Measurements from ENCODE around the gene HSD17B12.

HSD17B12 gene

DNA sequence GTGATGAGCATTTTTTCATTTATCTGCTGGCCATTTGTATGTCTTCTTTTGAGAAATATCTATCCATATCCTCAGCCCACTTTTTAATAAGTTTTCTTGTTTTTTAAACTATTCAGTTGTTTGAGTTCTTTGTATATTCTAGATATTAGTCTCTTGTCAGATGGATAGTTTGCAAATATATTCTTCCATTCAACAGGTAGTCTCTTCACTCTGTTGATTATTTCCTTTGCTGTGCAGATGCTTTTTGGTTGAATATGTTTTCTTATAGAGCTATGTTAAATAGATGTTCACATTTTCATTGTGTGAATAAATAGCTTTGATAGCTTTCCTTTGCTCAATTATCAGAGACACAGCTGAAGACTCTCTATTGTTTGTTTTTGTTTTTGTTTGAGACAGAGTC is 131.9 kb downstream of the HSD17B12 start:
- FAIRE-seq = no peak

- no peak for FAIRE-seq
Measured at GRCh38 chr11:43818220-43818619, 137.7 kb downstream of the HSD17B12 start.

DNA sequence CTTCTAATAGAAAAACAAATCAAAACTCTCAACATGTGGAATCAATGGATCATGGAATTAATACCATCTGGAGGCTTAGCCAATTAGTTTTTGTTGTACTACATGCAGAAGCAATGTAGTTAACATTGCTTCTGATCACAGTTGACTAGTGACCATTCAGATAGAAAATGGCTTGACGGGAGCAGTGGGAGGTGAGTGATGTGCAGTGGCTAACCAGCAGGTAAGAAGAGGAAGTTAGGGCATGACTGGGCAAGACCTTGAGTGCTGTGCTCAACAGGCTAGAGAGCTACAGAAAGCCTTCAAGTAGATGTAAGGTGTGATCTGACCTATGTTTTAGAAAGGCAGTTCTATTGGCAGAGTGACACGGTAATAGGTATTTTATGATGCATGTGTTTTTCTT is 139.4 kb downstream of the HSD17B12 start:
- FAIRE-seq = no peak

DNA sequence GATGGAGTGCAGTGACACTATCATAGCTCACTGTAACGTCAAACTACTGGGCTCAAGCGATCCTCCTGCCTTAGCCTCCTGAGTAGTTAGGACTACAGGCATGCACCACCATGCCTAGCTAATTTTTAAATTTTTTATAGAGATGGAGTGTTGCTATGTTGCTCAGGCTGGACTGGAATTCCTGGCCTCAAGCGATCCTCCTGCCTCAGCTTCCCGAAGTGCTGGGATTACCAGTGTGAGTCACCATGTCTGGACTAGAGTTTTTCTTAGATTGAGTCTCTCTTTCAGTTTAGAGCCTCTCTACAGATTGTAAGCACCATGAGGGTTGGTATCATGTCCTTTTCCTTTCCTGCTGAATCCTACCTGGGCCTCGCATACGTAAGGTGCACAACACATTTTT is 142.8 kb downstream of the HSD17B12 start:
- FAIRE-seq = no peak

- FAIRE-seq = no peak
Measured at GRCh38 chr11:43823851-43824250, 143.3 kb downstream of the HSD17B12 start.

DNA sequence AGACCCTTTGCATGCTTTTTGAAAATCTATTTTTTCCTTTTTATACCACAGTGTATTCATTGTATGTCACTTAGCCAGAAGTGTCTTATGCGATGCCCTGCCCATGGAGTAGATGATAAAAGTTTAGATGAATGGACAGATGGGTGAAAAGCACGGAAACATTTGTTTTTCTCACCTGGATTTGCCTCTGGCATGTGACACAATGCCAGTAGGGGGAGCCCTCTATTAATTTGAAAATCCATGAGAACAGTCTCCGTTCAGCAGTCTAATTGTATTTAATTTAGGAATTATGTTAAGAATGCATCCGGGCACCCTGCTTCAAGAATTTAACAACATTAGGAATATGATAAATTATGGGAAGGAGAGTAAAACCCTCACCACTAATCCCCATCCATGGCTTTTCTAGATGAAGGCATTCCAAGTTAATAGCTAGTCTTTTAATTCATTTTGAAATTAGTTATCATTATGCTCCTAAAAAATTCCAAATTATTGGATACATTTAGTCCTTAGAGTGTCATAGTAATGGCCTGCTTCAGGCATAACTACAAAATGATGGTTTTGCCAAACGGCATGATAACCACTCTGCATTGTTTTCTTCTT is 144.8 kb downstream of the HSD17B12 start:
- FAIRE-seq = no peak

DNA sequence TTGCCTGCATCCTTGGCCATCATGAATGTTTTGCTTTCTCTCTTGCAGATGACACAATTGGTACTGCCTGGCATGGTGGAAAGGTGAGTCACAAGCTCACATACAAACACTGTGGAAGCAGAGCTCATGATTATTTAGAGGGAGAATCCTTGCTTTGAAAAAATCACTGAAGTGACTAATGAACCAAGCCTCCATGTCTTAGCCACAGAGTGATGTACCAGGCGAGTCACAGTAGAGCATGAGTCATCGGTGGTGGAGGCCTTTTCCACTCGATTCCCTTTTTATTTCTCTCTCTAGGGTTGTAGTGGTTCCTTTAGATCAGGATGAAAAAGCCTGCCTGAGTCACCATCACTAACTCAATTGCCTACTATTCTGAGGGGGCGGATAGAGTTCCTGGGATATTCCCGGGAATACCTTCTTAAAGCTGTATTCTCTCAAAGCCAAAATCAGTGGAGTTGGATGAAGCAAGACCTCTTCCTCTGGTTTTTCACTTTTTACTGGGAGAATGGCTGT is 150.4 kb downstream of the HSD17B12 start:
- FAIRE-seq = no peak

DNA sequence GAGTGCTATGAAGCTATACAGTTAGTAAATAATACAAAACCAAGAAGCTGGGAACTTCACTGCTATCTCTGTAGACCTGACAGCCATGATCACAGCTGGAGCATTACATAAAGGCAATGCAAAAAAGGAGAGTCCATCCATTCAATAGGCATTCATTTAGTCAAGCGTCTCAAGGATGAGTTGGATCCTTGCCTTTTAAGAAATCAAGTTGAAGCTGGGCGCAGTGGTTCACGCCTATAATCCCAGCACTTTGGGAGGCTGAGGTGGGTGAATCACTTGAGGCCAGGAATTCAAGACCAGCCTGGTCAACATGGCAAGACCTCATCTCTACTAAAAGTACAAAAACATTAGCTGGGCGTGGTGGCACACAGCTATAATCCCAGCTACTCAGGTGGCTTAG is 152.0 kb downstream of the HSD17B12 start:
- FAIRE-seq = no peak

- no peak for FAIRE-seq
Measured at GRCh38 chr11:43833657-43834073, 153.1 kb downstream of the HSD17B12 start.

DNA sequence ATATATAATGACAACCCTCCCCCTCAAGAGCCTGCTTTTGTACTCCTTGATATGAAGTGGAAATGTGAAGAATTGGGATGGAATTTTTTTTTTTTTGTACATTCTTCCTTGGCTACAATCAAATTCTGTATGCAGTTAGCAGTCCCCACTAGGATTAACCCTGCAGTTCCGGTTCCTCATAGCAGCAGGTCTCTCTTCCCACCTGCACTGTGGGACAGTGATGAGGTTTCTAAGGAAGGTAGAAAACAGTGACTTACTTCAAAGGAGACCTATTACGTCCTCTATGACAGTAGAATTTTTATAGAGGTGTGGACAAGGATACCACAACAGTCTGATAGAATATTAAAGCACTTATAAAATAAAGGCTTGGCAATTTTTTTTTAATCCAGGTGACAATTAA is 153.7 kb downstream of the HSD17B12 start:
- FAIRE-seq = no peak

DNA sequence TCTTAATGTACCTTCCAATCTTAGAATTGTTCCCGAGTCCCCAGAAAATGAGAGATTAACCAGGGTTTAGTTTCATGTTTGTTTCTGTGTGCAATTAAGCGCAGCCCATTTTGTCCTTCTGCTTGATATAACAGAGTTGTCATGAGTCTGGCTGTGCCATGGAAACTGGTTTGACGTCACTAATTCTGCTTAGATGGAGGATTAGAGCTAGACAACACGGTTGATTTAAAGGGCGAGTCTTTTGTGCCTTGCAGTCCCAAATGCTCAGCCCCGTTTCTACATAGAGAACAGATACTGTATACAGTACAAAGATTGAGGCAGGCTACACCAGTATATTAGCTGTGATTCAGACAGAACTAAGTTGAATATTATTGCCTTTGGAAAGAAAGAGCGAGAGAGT is 154.6 kb downstream of the HSD17B12 start:
- no peak for FAIRE-seq

GRCh38 chr11:43837879-43838278 is 157.3 kb downstream of the HSD17B12 start:
- no peak for FAIRE-seq

GRCh38 chr11:43842021-43842420 is 161.5 kb downstream of the HSD17B12 start:
- no peak for FAIRE-seq

- no peak for FAIRE-seq
Measured at GRCh38 chr11:43845816-43846215, 165.3 kb downstream of the HSD17B12 start.

GRCh38 chr11:43852057-43852636 is 171.6 kb downstream of the HSD17B12 start:
- FAIRE-seq = no peak

GRCh38 chr11:43853781-43854180 is 173.2 kb downstream of the HSD17B12 start:
- FAIRE-seq = no peak

- FAIRE-seq = no peak
Measured at GRCh38 chr11:43856993-43857392, 176.5 kb downstream of the HSD17B12 start.

GRCh38 chr11:43861141-43861540 is 180.6 kb downstream of the HSD17B12 start:
- FAIRE-seq = no peak

DNA sequence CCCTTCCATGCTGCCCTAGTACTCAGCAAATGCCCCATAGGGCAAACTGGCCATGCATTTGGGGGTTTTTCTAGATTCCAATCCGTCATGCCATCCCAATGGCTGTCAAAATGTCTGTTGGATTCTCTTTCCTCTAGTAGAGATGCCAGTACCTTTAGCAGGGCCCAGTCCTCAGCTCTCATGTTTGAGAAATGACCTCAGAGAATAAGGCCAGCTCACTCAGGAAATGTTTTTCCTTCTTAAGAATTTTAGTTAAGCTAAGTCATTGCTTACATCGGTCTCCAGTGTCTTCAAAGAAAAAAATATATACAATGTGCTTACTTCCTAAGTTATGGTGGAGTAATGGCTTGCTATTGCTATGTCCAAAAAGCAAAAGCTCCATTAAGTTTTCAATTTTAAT is 186.0 kb downstream of the HSD17B12 start:
- no peak for FAIRE-seq

- no peak for FAIRE-seq
Measured at GRCh38 chr11:43866969-43867368, 186.4 kb downstream of the HSD17B12 start.

DNA sequence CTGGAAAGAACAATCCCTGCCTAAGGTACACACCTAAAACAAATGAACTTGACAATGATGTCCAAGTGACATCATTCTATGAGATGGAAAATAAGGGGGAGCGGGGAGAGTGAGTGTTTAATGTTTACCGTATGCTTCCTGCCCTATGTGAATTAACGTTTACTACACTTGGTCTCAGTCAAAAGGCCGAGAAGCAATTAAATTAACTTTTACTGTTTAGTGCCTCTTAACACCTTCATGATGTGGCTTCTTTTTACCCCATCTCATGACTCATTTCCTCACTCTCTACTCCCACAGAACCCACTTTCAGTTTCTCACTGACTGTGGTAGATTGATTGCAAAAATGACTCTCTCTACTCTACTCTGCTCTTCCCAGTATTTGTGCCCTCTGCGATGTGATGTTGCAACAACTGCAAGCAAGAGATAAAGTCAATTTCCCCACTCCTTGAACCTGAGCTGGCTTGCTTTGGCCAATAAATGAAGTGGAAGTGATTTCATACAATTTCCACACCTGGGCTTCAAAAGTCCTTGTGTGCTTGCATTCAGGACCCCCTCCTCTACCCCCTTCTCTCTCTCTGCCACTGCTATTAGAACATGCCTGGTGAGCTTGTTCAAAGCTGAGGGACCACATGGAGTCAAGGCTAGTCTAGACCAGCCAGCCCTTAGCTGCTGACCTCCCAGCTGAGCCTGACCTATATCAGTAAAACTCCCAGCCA is 188.5 kb downstream of the HSD17B12 start:
- FAIRE-seq = no peak

- FAIRE-seq = no peak
Measured at GRCh38 chr11:43871051-43871450, 190.5 kb downstream of the HSD17B12 start.

DNA sequence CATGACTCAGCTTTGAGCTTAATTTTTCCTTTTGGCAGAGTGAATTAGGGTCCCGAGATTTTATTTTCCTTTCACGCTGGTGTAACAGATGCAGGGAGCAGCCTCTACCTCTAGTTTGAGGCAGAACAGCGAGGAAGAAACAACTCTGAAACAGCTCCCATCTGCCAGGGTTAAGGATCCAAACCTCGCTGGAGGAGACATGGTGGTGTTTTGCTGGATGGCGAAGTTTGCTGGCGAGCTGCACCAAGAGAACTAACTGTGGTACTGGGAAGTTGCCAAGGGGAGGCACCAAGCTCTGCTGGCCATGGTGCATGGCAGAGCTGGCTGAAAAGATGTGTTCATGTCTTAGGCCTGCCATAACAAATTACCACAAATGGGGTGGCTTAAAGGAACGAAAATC is 192.5 kb downstream of the HSD17B12 start:
- FAIRE-seq = no peak

DNA sequence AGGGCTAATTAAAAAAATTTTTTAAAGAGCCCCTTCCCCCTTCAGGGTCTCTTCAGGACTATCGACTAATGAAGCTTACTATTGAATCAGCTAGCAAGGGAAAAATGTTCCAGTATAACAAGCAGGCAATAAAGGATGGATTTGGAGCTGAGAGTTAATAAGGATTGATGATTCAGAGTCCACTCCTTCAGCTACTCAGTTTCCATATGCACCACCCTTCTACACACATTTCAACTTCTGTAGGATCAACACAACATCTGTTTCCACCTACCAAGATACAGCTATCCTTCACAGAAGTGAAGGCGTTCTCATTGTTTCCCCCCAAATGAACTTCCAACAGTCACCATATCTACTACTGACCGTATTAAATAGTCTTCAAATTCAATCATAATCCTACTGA is 193.5 kb downstream of the HSD17B12 start:
- no peak for FAIRE-seq
